Calu3 (cell line): ENCODE measurements around the gene ITGA2B. TPM values are rescaled to one million over a fixed set of nuclear protein-coding genes. Genes with fewer than 3 reads are reported as not detected.

Experiments
- BruUV-seq: library from RNA; stranded (reverse); fragments of 400-500 nt; replicated peaks from 2 replicates; lab custom pipeline; 2021; lab: Mats Ljungman, UMichigan
- CTCF ChIA-PET: fragments of 300-600 bp; sonication (Branson Sonifier 250); formaldehyde crosslinking; loops from one replicate; lab custom pipeline; 2022; ENCODE audit warnings: antibody characterized with exemption; lab: Charles Lee
- DNase-seq: peaks from one replicate; pipeline ENCODE4 v3.0.0; 2022
- H3K27ac Mint-ChIP-seq: one replicate; pipeline ENCODE4 v1.8.0; 2022; ENCODE audit warnings: mixed read lengths; ENCODE audit not compliant: unreplicated experiment
- H3K27me3 Mint-ChIP-seq: one replicate; pipeline ENCODE4 v1.8.0; 2022; ENCODE audit warnings: mixed read lengths; ENCODE audit not compliant: unreplicated experiment
- H3K36me3 Mint-ChIP-seq: one replicate; pipeline ENCODE4 v1.8.0; 2022; ENCODE audit warnings: mild to moderate bottlenecking, moderate library complexity, mixed read lengths; ENCODE audit not compliant: insufficient read depth, unreplicated experiment
- H3K4me1 Mint-ChIP-seq: one replicate; pipeline ENCODE4 v1.8.0; 2022; ENCODE audit warnings: mild to moderate bottlenecking, low read depth, mixed read lengths; ENCODE audit not compliant: unreplicated experiment
- H3K4me3 Mint-ChIP-seq: one replicate; pipeline ENCODE4 v1.8.0; 2022; ENCODE audit warnings: mild to moderate bottlenecking, low read depth, moderate library complexity, mixed read lengths; ENCODE audit not compliant: unreplicated experiment
- H3K9me3 Mint-ChIP-seq: one replicate; pipeline ENCODE4 v1.8.0; 2022; ENCODE audit warnings: low read depth, mixed read lengths; ENCODE audit not compliant: unreplicated experiment
- CTCF ChIP-seq: fragments of 200-600 bp; IDR thresholded peaks from one replicate; pipeline ENCODE4 v1.8.0; 2022; ENCODE audit warnings: antibody characterized with exemption; ENCODE audit not compliant: unreplicated experiment
- intact Hi-C: fragments of 100-400 bp; cut with micrococcal nuclease; formaldehyde crosslinking; loops from one replicate; pipeline ENCODE4 v1.10.0; 2022; ENCODE audit not compliant: unreplicated experiment
- total RNA-seq: library from RNA; stranded (reverse); gene quantifications from 2 replicates; pipeline ENCODE4 v1.2.3, GENCODE V29; 2022

The ITGA2B gene
- total RNA-seq, 1 experiment from 2014 or later, result 1.6 TPM

GRCh38 chr17:44386182-44386525 lies 3.3 kb downstream of the ITGA2B start:
- BruUV-seq, result no TSS peak
- CTCF ChIA-PET, result no interaction called here
- H3K27ac Mint-ChIP-seq, result no peak overlapping the region

DNA sequence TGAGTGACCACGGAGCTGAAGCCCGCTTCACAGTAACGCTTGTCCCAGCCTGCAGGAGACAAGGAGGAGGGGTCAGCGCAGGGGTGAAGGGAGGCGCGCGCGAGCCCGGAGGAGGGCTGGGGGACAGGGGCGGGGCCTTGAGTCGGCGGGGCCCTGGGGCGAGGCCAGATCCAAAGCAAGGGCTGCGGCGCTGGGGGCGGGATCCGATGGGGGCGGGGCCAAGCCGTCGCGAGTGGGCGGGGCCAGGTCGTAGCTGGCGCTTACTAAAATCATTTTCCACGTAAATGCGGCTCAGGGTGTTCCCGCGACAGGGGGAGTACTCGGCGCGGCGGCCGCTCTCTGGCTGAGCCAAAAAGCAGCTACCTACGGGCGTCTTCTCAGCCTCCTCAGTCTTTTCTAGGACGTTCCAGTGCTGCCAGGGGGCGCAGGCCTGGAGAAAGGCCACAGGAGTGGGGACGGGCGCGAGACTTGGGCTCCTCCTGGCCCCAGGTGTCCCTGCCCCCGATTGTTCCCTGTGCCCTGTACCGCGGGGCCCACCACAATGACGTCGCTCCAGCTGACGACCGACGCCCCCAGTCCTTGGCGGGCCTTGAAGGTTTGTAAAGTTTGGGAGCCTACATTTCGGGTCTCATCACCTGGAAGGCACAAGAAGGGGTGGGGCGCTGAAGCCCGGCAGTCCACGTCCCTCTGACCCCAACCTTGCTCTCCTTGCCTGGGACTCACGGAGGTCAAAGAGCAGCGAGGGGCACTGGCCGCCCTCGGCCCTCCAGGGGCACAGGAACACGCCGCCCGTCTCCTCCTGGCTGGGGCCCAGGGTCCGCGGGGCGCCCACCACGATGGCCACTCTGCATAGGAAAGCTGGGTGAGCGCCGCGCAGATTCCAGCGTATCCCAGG lies 3.9 kb downstream of the ITGA2B start:
- BruUV-seq, result no TSS peak
- Mint-ChIP-seq H3K4me3 (peak overlapping the region; percentile 69), H3K27ac (no peak overlapping the region), H3K27me3 (peaks cover 37% of the 10 kb centered on the region), H3K4me1 (peaks cover 7% of the 10 kb centered on the region), H3K36me3 (peaks cover 19% of the 10 kb centered on the region), H3K9me3 (no peaks in the 10 kb centered on the region)
- intact Hi-C loops, result no loop called here
- DNase-seq, result peak; percentile 91
- CTCF ChIA-PET, result interaction anchor here (0.6 to 1.3 kb wide), 5 partner anchors 22 to 344 kb away, joined by 3 to 10 read pairs (median 7); partner anchors contain the start of gene FAM171A2
- TF ChIP-seq CTCF, result no peak

More at GRCh38 chr17:44386182-44386525, 3.3 kb downstream of the ITGA2B start:
- H3K4me1 Mint-ChIP-seq, result peaks cover 7% of the 10 kb centered on the region
- H3K4me3 Mint-ChIP-seq, result peak overlapping the region; percentile 69
- H3K27me3 Mint-ChIP-seq, result peaks cover 37% of the 10 kb centered on the region
- no peak for DNase-seq
- H3K9me3 Mint-ChIP-seq, result no peaks in the 10 kb centered on the region
- H3K36me3 Mint-ChIP-seq, result peaks cover 19% of the 10 kb centered on the region
- intact Hi-C loops, result no loop called here
- no peak for TF ChIP-seq CTCF

DNA sequence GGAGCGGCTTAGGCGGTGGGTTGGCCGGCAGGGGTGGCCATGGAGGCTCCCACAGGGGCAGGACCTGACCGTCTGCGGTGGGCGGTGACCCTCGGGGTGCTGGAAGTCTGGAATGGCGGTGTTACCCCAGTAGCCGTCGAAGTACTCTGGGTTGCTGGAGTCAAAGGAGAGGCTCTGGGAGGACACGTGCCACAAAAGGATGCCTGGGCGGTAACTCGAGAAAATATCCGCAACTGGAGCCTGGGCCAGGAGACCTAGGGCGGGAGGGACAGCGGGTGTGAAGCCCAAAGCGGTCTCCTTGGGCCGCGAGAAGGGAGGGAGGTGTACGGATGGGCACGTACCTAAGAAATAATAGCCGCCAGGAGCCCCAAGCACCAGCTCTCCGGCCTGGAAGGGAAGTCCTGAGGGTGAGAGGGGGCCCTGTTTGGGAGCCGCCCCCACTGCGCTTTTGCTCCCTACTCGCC lies 4.6 kb downstream of the ITGA2B start:
- peak overlapping the region; percentile 69 for H3K4me3 Mint-ChIP-seq
- BruUV-seq, result no TSS peak

More for the DNA sequence above, 4.6 kb downstream of the ITGA2B start:
- TF ChIP-seq CTCF, result no peak
- no peak for DNase-seq
- peaks cover 7% of the 10 kb centered on the region for H3K4me1 Mint-ChIP-seq
- peaks cover 37% of the 10 kb centered on the region for H3K27me3 Mint-ChIP-seq
- H3K27ac Mint-ChIP-seq, result no peak overlapping the region
- CTCF ChIA-PET, result interaction anchor here (0.6 to 1.3 kb wide), 5 partner anchors 22 to 344 kb away, joined by 3 to 10 read pairs (median 7); partner anchors contain the start of gene FAM171A2
- H3K9me3 Mint-ChIP-seq, result no peaks in the 10 kb centered on the region
- peaks cover 19% of the 10 kb centered on the region for H3K36me3 Mint-ChIP-seq
- intact Hi-C loops, result no loop called here
